ENCODE measurements around the gene HSPA1L. TPM values are rescaled to one million over a fixed set of nuclear protein-coding genes. Genes with fewer than 3 reads are reported as not detected.

The HSPA1L gene
- total RNA-seq, 1 donor from 2014 or later = 3.7 TPM

DNA sequence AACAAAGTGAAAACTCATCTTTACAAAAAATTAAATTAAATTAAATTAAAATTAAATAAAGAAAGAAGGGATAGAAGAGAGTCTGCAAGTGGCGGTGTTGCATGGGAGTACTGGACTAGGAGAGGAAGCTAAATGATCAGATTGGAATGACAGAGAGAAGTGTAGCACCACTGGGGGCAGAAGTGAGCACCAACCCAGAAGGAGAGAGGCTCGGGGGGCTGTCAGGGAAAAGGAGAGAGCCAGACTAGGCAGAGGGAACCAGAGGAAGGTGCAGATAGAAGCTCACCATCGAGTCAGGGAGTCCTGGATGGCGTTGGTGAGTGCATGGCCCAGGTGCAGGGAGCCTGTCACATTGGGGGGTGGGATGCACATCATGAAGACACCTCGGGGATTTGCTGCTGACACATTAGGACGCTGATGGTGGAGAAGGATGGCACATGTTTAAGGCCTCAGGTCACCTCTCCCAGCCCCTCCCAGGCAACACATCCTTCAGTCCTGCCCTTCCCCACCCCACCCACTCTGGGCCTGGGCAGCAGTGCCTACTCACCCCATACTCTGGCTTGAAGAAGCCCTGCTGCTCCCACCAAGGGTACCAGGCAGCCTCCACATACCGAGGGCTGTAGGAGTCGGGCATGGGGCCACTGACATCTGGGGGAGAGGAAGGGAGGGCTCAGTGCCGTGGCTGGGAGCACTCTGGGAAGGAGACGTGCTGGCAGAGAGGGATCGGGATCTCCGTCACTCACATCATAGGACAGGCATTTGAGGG is 23.6 kb downstream of the HSPA1L start:
- intact Hi-C loops (cut with micrococcal nuclease) = loop anchor here (10.0 kb wide), 1 partner anchor 297 kb away; the partner anchor contains the start of gene MICB

GRCh38 chr6:31785475-31785874 is 29.6 kb downstream of the HSPA1L start:
- intact Hi-C loops (cut with micrococcal nuclease) = no loop called here

DNA sequence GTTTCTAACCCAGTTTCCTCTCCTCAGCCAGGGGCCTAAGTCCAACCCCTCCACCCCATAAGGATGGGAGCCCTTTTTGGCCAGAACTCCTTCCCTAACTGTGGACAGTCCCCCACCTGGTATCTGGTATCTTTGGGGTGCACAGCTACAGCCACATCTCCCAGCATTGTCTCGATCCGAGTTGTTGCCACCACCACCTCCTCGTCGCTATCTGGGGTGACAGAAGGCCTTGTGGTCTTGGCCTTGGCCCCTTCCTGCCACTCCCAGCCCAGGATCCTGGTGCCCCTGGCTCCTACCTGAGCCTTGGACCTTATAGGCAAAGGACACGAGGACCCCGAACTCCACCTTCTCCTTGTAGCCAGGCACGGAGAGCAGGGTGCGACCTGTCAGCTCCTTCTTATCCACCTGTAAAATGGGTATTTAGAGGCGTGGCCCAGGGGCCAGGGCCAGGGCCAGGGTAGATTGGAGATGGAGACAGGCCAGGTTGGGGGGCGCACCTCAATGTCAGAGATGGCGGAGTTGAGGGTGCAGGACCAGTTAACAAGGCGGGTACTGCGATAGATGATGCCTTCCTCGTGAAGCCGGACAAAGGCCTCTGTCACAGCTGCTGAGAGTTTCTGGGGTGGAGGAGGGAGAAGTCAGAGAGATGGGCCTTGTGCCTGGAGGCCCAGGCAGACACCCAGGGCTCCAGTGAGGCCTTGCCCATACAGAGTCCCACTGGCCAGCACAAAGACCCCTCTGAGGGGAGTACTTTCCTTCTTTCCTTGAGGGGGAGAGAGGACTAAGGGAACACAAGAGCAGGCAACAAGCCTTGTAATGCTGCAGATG is 30.8 kb downstream of the HSPA1L start:
- intact Hi-C loops (cut with micrococcal nuclease) = no loop called here

DNA sequence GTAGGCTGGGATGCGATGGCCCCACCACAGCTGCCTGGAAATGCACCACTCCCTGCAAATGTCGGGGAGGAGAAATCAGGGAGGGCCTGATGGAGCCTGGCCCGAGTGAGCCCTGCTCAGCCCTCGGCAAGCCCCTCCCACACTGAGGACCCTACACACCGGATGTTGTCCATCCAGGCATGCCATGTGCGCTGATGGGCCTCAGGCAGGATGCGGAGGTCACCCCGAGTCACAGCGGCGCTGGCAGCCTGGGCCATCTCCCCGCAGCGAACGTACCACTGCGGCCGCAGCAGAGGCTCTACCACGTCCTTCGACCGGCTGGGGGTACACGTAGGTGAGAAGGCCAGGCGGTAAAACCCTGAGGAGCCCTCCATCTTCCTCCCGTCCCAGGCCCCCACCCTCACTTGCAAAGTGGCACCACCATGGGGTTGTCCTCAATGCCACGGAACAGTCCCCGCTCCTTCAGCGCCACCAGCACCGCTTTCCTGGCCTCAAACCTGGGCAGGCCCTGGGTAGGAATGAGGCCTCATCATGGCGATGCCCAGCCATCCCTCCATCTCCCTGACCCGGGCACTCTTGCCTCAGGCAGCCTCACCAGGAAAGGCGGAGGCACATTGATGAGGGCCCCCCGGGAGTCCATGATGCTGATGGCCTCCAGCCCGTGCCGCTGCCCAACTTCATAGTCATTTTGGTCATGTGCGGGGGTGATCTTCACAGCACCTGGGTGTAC is 32.8 kb downstream of the HSPA1L start:
- intact Hi-C loops (cut with micrococcal nuclease) = no loop called here

DNA sequence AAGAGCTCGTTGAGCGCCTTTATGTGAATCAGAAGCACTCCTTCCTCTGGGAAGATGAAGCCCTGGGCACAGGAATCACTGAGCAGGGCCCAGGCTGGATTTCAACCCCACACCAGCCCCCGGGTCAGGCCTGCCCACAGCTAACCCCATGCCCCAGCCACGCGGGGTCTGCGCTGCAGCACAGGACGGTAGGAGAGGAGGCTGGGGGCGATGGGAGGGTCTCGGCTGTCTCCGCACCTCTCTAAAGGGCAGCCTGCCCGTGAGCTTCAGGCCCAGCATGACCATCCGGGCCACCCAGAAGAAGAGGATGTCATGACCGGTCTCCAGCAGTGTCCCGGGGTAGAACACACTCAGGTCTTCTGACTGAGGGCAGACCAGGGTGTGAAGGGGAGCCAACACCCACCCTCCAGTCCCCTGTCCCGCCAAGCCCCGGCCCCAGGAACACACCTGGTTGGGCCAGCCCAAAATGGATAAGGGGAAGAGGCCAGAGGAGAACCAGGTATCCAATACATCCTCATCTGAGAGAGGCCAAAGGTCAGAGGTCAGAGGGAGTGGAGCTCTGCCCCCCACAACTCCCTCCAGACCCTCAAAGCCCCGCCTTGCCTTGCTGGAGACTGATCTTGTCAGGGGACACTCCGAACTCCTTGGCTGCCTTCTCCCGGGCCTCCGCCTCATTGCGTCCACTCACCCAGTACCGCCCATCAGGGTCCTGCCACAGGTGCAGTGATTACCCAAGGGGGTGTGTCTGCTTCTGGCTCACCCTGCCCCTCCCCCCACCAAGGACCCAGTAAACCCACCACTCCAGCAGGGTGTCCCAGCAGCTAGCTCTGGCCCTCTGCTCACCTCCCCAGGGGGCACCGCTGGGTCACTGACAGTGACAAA is 33.6 kb downstream of the HSPA1L start:
- intact Hi-C loops (cut with micrococcal nuclease) = no loop called here

DNA sequence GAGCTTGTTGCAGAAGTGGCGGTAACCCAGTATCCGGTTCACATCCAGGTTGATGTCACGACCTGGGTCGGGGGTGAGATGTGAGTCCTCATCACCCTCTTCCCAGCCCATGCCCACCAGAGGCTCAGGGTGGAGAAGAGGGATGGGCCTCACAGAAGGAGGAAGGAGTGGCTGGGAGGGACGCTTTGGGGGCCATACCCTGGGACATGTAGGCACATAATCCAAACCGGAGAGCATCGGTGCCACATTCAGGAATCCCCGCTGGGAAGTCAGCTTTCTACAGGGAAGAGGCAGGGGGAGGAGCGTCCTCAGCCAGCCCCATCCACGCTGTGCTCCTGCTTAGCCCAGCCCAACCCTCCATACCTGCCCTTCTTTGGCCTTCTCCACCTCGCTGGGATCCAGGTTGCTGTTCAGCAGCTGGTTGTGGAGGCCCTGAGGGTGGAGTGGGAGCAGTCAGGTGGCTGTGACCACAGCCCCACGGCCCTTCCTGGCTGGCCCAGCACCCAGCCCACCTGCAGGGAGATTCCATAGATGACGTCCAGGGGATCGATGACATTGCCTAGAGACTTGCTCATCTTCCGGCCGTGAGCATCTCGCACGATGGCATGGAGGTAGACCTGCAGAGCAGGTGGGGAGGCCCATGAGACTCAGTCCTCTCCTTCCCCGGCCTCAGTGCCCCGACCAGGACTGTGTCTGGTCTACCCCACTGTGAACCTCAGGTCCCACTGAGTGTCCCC is 34.4 kb downstream of the HSPA1L start:
- intact Hi-C loops (cut with micrococcal nuclease) = no loop called here

- intact Hi-C loops (cut with micrococcal nuclease) = no loop called here
Measured at GRCh38 chr6:31779908-31780307, 35.2 kb downstream of the HSPA1L start.

GRCh38 chr6:31778999-31779885 is 35.8 kb downstream of the HSPA1L start:
- intact Hi-C loops (cut with micrococcal nuclease) = no loop called here

DNA sequence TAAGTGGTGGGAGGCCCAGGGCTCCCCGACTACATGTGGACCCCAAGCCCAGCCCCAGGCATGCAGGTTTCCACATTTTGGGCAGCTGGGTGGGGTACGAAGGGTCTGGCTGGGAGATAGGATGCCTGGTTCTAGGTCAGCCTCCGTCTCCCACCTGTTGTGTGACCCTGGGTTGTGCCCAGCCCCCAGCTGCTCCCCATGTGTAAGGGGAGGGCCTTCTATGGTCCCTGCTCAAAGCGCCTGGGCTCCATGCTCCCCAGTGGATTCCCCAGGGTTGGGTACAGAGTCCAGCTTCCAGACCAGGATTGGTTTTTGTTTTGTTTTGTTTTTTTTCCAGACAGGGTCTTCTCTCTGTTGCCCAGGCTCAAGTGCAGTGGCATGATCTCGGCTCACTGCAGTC is 36.9 kb downstream of the HSPA1L start:
- intact Hi-C loops (cut with micrococcal nuclease) = no loop called here

DNA sequence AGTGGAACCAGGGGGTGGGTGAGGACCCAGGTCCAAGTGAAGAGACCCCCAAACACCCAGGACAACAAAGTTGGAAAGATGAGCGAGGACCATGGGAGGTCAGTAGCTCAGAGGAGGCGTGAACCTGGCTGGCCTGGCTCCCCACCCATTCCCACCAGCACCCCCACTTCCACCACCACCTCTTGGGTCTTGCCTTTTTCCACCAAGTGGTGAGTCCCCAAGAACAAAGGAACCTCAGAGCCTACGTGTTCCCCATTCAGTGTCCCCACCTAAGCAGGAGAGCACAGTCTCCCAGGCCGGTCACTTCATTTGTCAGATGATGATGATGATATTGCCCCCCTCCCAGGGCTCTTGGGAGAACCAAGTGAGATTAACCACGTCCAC is 37.4 kb downstream of the HSPA1L start:
- intact Hi-C loops (cut with micrococcal nuclease) = loop anchor here (1.0 kb wide), 2 partner anchors 17 to 74 kb away; partner anchors contain the start of gene ABHD16A

- intact Hi-C loops (cut with micrococcal nuclease) = loop anchor here (1.0 kb wide), 2 partner anchors 17 to 74 kb away; partner anchors contain the start of gene ABHD16A
Measured at GRCh38 chr6:31776989-31777666, 38.0 kb downstream of the HSPA1L start, which contains the start of gene VWA7. VWA7 (minus strand) TSS chr6:31777328; CDS start chr6:31776779, 549 bp downstream.

- intact Hi-C loops (cut with micrococcal nuclease) = no loop called here
Measured at GRCh38 chr6:31776485-31776988, 38.5 kb downstream of the HSPA1L start.

DNA sequence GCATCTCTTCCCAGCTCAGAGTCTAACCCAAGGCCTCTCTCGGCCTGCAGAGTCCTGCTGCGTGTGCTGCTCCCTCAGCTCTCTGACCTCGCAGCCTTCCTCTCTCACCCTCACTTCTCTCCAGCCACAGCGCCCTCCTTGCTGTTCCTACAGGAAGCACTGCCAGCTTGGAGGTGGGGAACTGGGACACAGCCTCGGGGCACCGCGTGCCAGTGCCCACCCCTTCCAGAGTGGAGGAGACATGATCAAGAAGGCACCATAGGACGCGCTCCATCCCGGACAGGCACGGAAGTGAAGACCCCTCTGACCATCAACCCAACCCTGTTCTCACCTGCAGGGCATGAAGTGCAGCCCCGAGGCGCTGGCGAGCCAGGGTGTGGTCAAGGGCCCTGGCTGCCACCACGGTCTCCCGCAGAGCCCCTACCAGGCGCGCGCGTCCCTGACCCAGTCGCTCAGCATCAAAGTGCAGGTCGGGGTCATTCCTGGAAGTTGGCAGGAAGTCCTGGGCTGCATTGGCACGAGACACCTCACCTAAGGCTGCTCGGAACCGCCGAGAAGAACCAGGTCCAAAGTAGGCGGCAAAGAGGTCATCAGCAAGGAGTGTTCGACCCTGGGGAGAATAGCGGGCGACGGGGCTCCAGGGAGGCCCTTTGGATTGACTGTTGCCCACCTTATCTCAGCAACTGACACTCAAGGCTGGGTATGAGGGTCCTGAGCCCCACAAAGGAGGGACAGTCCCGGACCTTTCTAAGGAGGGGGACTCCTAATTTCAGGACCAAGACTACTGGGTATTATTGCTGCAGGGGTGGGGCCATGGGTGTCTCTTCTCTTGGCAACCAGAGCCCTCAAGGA is 39.2 kb downstream of the HSPA1L start:
- intact Hi-C loops (cut with micrococcal nuclease) = no loop called here

DNA sequence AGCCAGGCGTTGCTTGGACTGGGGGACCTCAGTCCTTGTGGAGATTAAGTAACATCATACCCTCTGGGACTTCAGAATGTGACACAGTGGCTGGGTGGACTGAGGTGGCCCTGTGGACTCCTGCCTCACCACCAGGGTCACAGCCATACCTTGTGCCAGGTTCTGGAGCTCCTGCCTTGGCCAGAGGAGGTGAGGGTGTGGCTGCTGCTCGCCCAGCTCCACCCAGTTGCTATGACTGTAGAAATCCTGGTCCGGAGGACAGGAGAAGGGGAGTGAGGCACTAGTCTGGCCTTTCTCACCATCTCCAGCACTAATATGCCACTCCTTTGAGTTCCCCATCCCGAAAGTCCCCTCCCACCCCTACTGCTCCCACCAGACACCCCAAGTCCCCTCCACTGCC is 39.9 kb downstream of the HSPA1L start:
- intact Hi-C loops (cut with micrococcal nuclease) = no loop called here

DNA sequence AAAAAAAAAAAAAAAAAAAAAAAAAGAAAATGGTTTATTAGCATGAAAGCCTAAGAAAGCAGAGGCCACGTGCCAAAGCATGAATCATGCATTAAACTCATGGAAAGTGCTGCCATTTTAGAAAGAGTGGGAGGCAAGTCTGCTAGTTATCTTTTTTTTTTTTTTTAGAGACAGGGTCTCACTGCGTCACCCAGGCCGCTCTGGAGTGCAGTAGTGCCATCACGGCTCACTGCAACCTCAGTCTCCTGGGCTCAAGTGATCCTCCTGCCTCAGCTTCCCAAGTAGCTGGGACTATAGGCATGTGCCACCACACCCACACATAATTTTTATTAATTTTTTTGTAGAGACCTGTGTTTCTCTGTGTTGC is 43.1 kb downstream of the HSPA1L start:
- intact Hi-C loops (cut with micrococcal nuclease) = loop anchor here (1.0 to 5.0 kb wide), 2 partner anchors 35 kb away; partner anchors contain the start of gene LSM2

- intact Hi-C loops (cut with micrococcal nuclease) = loop anchor here (5.0 kb wide), 1 partner anchor 36 kb away; the partner anchor contains the start of gene LSM2
Measured at GRCh38 chr6:31770860-31771259, 44.2 kb downstream of the HSPA1L start.

Data from T-helper 1 cell treated with Interleukin-12 subunit alpha and Interleukin-12 subunit beta and Interleukin-4 antibody, amounts not matched to agents 30 ng/mL and 1 ng/mL, for 36 hours (primary cell).